HG03103 (cell line): ENCODE data around the gene GDF9.

Experiments used
- ATAC-seq: cut with Tn5 transposase; IDR thresholded peaks from one replicate; pipeline ENCODE4 v1.9.1; 2021; ENCODE audit warnings: low read depth; ENCODE audit not compliant: unreplicated experiment

Gene GDF9

GRCh38 chr5:132866342-132867045, at the start of gene GDF9, which contains the start of gene UQCRQ:
Gene GDF9 (minus strand): TSS chr5:132866469. CDS start chr5:132864533, 1,936 bp downstream.
Gene UQCRQ (plus strand): TSS chr5:132866642. CDS start chr5:132866882, 240 bp downstream.
- ATAC-seq = peak; percentile 96

DNA sequence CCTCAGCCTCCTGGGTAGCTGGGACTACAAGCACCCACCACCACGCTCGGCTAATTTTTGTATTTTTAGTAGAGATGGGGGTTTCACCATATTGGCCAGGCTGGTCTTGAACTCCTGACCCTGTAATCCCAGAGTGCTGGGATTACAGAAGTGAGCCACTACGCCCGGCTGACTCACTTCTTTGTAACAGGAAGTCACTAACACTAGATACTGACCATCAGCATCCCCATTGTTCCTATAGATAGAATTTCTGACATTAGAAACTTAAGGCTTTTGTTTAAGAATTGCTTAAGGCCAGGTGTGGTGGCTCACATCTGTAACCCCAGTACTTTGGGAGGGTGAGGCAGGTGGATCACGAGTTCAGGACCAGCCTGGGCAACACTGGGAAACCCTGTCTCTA, 49.4 kb upstream of the GDF9 start:
- no peak for ATAC-seq

DNA sequence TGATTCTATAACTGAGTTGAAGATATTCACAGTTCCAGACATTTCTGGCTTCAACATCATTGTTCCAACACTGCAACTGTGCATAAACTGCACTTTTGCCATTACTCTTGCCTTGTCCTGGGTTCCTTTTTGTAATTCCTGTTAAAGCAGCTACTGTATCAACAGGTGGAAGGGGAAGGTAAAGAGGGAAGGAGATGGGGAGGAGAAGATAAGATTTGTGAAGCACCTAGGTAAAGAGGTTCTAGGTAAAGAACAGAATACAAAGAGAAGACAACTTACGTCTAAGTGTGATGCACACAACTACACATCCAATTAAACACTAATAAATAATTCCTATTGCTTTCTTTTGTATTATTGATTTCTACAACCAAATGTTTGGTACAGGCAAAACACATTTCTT, 43.4 kb upstream of the GDF9 start:
- no peak for ATAC-seq

DNA sequence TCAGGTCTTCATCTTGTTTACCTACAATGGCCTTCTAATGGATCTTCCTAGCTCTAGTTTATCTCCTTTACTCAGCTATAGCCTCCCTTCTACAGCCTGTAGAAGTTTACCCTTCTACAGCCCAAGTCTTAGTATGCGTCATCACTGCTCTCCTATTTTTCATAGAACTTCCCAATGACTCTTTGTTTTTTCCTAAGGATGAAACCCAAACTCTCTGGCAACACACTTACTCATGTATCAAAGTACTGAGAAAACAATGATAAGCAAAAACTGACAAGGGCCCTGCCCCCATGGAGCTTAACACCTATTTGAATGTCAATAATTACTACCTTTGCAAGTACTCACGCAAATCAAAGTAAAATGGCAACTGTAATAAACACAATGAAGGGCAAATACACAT, 40.9 kb upstream of the GDF9 start:
- no peak for ATAC-seq

GRCh38 chr5:132905938-132906337, 39.7 kb upstream of the GDF9 start:
- ATAC-seq = no peak

DNA sequence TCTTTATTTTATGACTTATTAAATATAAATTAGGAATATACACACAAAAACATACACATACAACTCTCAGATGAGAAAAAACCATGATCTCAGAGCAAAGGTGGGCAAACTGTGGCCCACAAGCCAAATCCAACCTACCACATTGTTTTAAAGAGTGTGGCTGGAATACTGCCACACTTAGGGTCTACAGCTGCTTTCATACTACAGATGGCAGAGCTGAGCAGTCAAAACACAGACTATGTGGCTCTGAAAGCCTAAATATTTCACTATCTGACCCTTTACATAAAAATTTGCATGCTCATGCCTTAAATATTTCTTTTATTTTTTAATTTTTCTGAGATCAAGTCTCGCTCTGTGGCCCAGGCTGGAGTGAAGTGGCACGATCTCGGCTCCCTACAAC, 35.5 kb upstream of the GDF9 start:
- ATAC-seq = no peak

DNA sequence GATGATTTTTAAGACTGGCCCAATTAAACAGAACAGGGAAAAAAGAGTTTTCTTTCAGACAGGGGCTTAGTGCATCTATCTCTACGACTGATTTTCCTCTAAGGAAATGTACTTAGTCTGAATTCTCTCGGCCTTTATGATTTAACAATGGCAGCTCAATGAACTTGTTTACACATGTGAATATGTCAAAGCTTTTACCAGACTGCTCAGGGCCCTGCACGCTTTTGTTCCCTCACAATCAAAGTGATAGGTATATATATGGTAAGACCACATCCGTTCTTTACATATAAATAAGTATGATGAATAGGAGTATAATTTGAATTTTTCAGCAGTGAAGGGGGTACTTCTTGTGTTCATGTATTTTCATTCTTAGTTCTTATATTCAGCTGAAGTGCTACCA, 34.8 kb upstream of the GDF9 start:
- no peak for ATAC-seq

DNA sequence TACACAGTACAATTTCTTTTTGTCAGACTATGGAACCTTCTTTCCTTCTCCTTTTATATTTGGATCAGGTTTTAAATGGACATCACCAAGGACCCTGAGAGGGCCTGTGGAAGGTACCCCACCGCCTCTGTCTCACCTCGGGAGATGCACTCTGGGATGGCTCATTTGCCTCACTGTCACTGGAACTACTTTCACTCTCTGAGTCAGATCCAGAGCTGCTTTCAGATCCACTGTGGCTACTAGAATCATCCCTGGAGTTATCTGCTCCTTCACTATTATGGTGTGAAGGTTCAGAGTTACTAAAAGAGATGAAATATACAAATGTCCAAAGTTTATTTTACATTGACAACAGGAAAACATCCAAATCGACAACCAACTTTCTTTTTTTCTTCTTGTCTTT, 31.8 kb upstream of the GDF9 start:
- ATAC-seq = no peak

- no peak for ATAC-seq
These were observed 30.4 kb upstream of the GDF9 start for GRCh38 chr5:132896685-132897084.

- no peak for ATAC-seq
These were observed 29.5 kb upstream of the GDF9 start for GRCh38 chr5:132895719-132896305.

GRCh38 chr5:132890817-132891216, 24.5 kb upstream of the GDF9 start:
- ATAC-seq = no peak

GRCh38 chr5:132889501-132889900, 23.2 kb upstream of the GDF9 start:
- ATAC-seq = no peak

- ATAC-seq = no peak
These were observed 21.0 kb upstream of the GDF9 start for GRCh38 chr5:132887283-132887682.

DNA sequence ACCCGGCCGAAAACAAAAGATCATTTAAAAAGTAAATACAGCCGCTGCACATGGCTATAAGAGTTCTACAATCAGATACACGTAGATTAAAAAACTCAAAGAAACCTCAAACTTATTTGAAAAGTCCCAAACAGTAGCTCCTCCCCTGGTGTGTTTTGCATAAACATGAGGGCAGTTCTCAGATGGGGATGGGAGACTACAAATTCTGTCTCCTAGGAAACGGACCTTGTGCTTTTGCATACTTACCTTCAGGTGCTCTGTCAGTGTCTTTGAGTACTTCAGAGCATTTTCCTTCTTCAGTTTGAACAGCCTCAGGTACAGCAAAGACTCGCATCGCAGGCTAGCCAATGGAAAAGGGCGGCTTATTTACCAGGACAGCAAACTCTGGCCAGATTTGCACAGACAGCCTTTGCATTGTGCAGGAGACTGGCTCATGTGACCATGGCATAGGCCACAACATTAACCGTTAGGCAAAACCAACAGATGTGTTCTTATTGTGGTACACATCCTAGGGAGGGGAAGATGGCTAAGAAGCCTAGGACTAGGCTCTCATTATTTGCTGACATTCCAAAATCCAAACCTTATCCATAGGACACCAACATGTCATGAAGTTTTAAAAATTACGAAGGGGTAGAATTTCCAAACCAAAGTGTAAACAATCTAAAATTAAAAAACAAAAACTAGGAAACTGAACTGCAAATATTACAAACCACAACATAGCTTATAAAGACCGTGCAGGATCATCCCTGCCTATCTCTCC, 20.0 kb upstream of the GDF9 start:
- no peak for ATAC-seq

- no peak for ATAC-seq
These were observed 18.3 kb upstream of the GDF9 start for GRCh38 chr5:132884548-132884947.

DNA sequence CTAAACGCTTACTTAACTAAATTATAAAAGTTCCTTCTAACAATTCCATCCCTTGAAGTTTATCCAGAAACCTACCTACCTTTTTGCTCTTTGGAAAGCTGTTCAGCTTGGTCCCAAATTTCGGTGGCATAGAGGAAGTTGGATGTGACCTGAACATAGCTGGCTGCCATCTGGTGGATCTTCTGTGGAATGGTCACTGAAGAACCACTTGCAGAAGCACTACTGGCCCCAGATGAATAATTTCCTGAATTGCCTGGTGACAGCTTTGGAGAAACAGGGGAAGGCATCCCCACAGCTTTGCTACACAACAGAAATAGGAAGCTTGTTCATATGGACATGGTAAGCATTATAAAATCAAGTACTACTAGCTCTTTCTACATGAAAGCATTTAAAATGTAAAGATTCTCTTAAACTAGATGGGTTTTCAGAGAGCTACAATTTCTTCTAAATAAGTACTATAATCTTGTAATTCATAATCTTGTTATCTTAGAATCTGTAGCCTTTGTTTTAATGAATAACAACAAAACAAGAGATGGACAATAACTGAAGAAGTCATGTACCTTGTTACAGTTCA, 17.1 kb upstream of the GDF9 start:
- ATAC-seq = no peak

DNA sequence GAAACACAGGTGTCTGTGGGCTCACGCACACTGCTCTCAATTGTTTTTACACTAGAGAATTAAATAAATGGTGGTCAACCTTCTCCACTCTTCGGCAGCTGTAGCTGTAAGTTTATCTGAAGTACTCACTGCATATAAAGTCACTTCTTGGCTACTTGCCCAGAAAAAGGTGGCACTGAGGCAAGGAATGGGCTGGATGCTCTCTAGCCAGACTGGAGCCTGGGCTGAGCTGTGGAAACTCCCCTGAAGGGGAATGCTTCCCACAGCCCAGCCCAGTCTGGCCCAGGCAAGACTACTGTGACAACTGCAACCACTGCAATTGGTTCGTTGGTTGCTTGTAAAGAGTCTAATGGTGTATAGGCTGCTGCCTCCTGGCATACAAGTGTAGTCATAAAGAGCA, 11.7 kb upstream of the GDF9 start:
- ATAC-seq = no peak

DNA sequence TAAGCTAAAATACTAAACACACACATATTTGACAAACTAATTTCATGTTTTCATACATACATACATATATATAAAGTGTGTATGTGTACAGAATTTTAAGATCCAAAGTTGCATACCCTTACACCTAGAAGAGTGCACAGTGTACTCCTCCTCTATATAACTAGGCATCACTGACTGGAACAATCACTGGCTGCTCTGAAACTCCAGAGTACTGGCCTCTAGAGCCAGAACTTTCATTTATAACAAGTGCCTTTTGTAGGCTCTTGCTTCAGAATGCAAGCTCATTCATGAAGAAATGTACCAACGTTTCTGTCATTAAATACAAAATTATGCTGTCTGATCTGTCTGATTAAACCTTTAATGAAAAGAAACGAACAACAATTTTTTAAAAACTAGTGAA, 11.2 kb upstream of the GDF9 start:
- no peak for ATAC-seq

DNA sequence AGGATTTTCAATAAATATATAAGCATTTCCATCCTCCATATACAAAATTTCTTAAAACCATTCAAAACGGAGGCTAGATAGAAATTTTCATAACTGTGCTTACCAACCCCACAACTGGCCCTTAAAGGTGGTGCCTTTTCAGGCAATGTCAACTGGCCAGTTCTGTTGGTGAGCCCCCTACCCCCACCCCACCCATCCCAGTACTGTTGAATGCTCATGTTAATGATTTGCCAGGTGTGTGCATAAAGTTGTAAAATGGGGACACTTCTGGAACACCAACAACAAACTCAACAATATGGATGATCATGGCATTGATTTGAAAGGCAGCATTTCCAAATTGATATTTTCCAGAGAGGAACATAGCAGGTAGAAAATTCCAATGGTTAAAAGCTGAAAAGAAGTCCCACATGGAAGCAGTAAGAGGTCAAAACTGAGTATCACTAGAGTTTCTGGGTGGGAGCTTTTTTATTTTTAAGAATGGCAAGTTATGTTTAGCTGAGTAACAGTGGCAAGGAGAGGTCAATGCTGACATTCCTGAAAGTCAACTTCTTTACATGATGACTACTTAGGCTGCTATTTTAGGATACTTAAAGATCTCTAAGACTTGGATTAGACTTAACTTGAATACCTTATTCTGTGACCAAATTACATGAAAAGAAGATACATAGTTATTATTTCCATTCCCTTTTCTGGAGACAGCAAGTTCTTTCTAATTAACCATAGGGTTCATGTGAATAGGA, 9.9 kb upstream of the GDF9 start:
- no peak for ATAC-seq

- ATAC-seq = no peak
These were observed 7.6 kb upstream of the GDF9 start for GRCh38 chr5:132873930-132874271.
